ENCODE measurements around the gene TMC4.
A peak's percentile ranks its signal among the peaks of the same experiment; 100 is the strongest.
"Not testable (repeated sequence)": the region's sequence is repeated elsewhere in the genome, so short reads cannot be mapped to it uniquely, and the experiment has no call there.

TMC4 gene

GRCh38 chr19:54201980-54202379 is 29.0 kb upstream of the TMC4 start:
- H3K4me1 ChIP-seq (ENCODE audit: control insufficient read depth, insufficient read depth, low read length) = peaks cover 28% of the 10 kb centered on the region
- peaks cover 66% of the 10 kb centered on the region for H3K36me3 ChIP-seq (ENCODE audit: control insufficient read depth, insufficient read depth, low read length)
- H3K4me3 ChIP-seq (ENCODE audit: low read depth, low read length) = peak overlapping the region; percentile 89
- H3K9ac ChIP-seq (ENCODE audit: low read depth, low read length) = peak overlapping the region; percentile 99
- H3K27me3 ChIP-seq (ENCODE audit: control insufficient read depth, insufficient read depth, low read length) = no peaks in the 10 kb centered on the region
- H3K9me3 ChIP-seq (ENCODE audit: control insufficient read depth, insufficient read depth, low read length) = no peaks in the 10 kb centered on the region
- H3K27ac ChIP-seq (ENCODE audit: low read depth, low read length) = peak overlapping the region; percentile 95

GRCh38 chr19:54201172-54201701 is 28.3 kb upstream of the TMC4 start:
- peaks cover 64% of the 10 kb centered on the region for H3K36me3 ChIP-seq (ENCODE audit: control insufficient read depth, insufficient read depth, low read length)

GRCh38 chr19:54199401-54199800 is 26.4 kb upstream of the TMC4 start:
- Histone ChIP-seq H3K27ac (ENCODE audit: low read depth, low read length) (no peak overlapping the region), H3K9me3 (ENCODE audit: control insufficient read depth, insufficient read depth, low read length) (no peaks in the 10 kb centered on the region), H3K9ac (ENCODE audit: low read depth, low read length) (no peak overlapping the region), H3K4me1 (ENCODE audit: control insufficient read depth, insufficient read depth, low read length) (peaks cover 18% of the 10 kb centered on the region), H3K27me3 (ENCODE audit: control insufficient read depth, insufficient read depth, low read length) (no peaks in the 10 kb centered on the region), H3K4me3 (ENCODE audit: low read depth, low read length) (no peak overlapping the region), H3K36me3 (ENCODE audit: control insufficient read depth, insufficient read depth, low read length) (peaks cover 55% of the 10 kb centered on the region)

More at GRCh38 chr19:54201172-54201701, 28.3 kb upstream of the TMC4 start:
- Histone ChIP-seq H3K9me3 (ENCODE audit: control insufficient read depth, insufficient read depth, low read length) (no peaks in the 10 kb centered on the region), H3K27ac (ENCODE audit: low read depth, low read length) (peak overlapping the region; percentile 95), H3K27me3 (ENCODE audit: control insufficient read depth, insufficient read depth, low read length) (no peaks in the 10 kb centered on the region), H3K9ac (ENCODE audit: low read depth, low read length) (peak overlapping the region; percentile 99), H3K4me3 (ENCODE audit: low read depth, low read length) (peak overlapping the region; percentile 89), H3K4me1 (ENCODE audit: control insufficient read depth, insufficient read depth, low read length) (peaks cover 28% of the 10 kb centered on the region)

- H3K36me3 ChIP-seq (ENCODE audit: control insufficient read depth, insufficient read depth, low read length) = peaks cover 52% of the 10 kb centered on the region
- H3K4me3 ChIP-seq (ENCODE audit: low read depth, low read length) = no peak overlapping the region
- H3K27me3 ChIP-seq (ENCODE audit: control insufficient read depth, insufficient read depth, low read length) = no peaks in the 10 kb centered on the region
- H3K4me1 ChIP-seq (ENCODE audit: control insufficient read depth, insufficient read depth, low read length) = peaks cover 6% of the 10 kb centered on the region
- H3K9ac ChIP-seq (ENCODE audit: low read depth, low read length) = no peak overlapping the region
- no peak overlapping the region for H3K27ac ChIP-seq (ENCODE audit: low read depth, low read length)
- no peaks in the 10 kb centered on the region for H3K9me3 ChIP-seq (ENCODE audit: control insufficient read depth, insufficient read depth, low read length)
Measured at GRCh38 chr19:54197121-54197520, 24.2 kb upstream of the TMC4 start.

- peaks cover 10% of the 10 kb centered on the region for H3K4me1 ChIP-seq (ENCODE audit: control insufficient read depth, insufficient read depth, low read length)
- H3K9ac ChIP-seq (ENCODE audit: low read depth, low read length) = no peak overlapping the region
- H3K27me3 ChIP-seq (ENCODE audit: control insufficient read depth, insufficient read depth, low read length) = no peaks in the 10 kb centered on the region
- no peak overlapping the region for H3K27ac ChIP-seq (ENCODE audit: low read depth, low read length)
- peaks cover 47% of the 10 kb centered on the region for H3K36me3 ChIP-seq (ENCODE audit: control insufficient read depth, insufficient read depth, low read length)
- H3K9me3 ChIP-seq (ENCODE audit: control insufficient read depth, insufficient read depth, low read length) = no peaks in the 10 kb centered on the region
- no peak overlapping the region for H3K4me3 ChIP-seq (ENCODE audit: low read depth, low read length)
Measured at GRCh38 chr19:54196536-54196935, 23.6 kb upstream of the TMC4 start.

GRCh38 chr19:54194463-54194862 is 21.5 kb upstream of the TMC4 start:
- peaks cover 40% of the 10 kb centered on the region for H3K36me3 ChIP-seq (ENCODE audit: control insufficient read depth, insufficient read depth, low read length)
- H3K27me3 ChIP-seq (ENCODE audit: control insufficient read depth, insufficient read depth, low read length); H3K9ac ChIP-seq (ENCODE audit: low read depth, low read length); H3K27ac ChIP-seq (ENCODE audit: low read depth, low read length); H3K9me3 ChIP-seq (ENCODE audit: control insufficient read depth, insufficient read depth, low read length); H3K4me3 ChIP-seq (ENCODE audit: low read depth, low read length); H3K4me1 ChIP-seq (ENCODE audit: control insufficient read depth, insufficient read depth, low read length): not testable (repeated sequence)

GRCh38 chr19:54193011-54193410 is 20.1 kb upstream of the TMC4 start:
- Histone ChIP-seq H3K27me3 (ENCODE audit: control insufficient read depth, insufficient read depth, low read length) (no peaks in the 10 kb centered on the region), H3K4me1 (ENCODE audit: control insufficient read depth, insufficient read depth, low read length) (peaks cover 14% of the 10 kb centered on the region), H3K9ac (ENCODE audit: low read depth, low read length) (no peak overlapping the region), H3K9me3 (ENCODE audit: control insufficient read depth, insufficient read depth, low read length) (no peaks in the 10 kb centered on the region), H3K4me3 (ENCODE audit: low read depth, low read length) (no peak overlapping the region), H3K36me3 (ENCODE audit: control insufficient read depth, insufficient read depth, low read length) (peaks cover 40% of the 10 kb centered on the region), H3K27ac (ENCODE audit: low read depth, low read length) (no peak overlapping the region)

- peak overlapping the region; percentile 99 for H3K27ac ChIP-seq (ENCODE audit: low read depth, low read length)
- H3K4me3 ChIP-seq (ENCODE audit: low read depth, low read length) = peak overlapping the region; percentile 100
- H3K27me3 ChIP-seq (ENCODE audit: control insufficient read depth, insufficient read depth, low read length) = no peaks in the 10 kb centered on the region
- peaks cover 15% of the 10 kb centered on the region for H3K4me1 ChIP-seq (ENCODE audit: control insufficient read depth, insufficient read depth, low read length)
- H3K9me3 ChIP-seq (ENCODE audit: control insufficient read depth, insufficient read depth, low read length) = no peaks in the 10 kb centered on the region
- peak overlapping the region; percentile 65; the same call in 1 of the 2 replicates for H3K9ac ChIP-seq (ENCODE audit: low read depth, low read length)
- H3K36me3 ChIP-seq (ENCODE audit: control insufficient read depth, insufficient read depth, low read length) = peaks cover 41% of the 10 kb centered on the region
Measured at GRCh38 chr19:54191811-54192453, 19.0 kb upstream of the TMC4 start.

GRCh38 chr19:54191011-54191810 is 18.3 kb upstream of the TMC4 start, which contains the start of gene TSEN34:
TSEN34 (plus strand) TSS chr19:54191308; CDS start chr19:54191365, 57 bp downstream.
- Histone ChIP-seq H3K4me3 (ENCODE audit: low read depth, low read length) (peak within 1 kb of the TSS; percentile 100), H3K27ac (ENCODE audit: low read depth, low read length) (peak within 1 kb of the TSS; percentile 99), H3K36me3 (ENCODE audit: control insufficient read depth, insufficient read depth, low read length) (peaks cover 43% of the 10 kb centered on the region), H3K27me3 (ENCODE audit: control insufficient read depth, insufficient read depth, low read length) (no peaks in the 10 kb centered on the region), H3K9ac (ENCODE audit: low read depth, low read length) (peak within 1 kb of the TSS; percentile 98), H3K4me1 (ENCODE audit: control insufficient read depth, insufficient read depth, low read length) (peaks cover 15% of the 10 kb centered on the region), H3K9me3 (ENCODE audit: control insufficient read depth, insufficient read depth, low read length) (no peaks in the 10 kb centered on the region)

GRCh38 chr19:54190503-54191010 is 17.6 kb upstream of the TMC4 start:
- peaks cover 15% of the 10 kb centered on the region for H3K4me1 ChIP-seq (ENCODE audit: control insufficient read depth, insufficient read depth, low read length)
- no peaks in the 10 kb centered on the region for H3K27me3 ChIP-seq (ENCODE audit: control insufficient read depth, insufficient read depth, low read length)
- H3K9ac ChIP-seq (ENCODE audit: low read depth, low read length) = peak overlapping the region; percentile 98
- H3K9me3 ChIP-seq (ENCODE audit: control insufficient read depth, insufficient read depth, low read length) = no peaks in the 10 kb centered on the region
- H3K27ac ChIP-seq (ENCODE audit: low read depth, low read length) = peak overlapping the region; percentile 99
- peak overlapping the region; percentile 100 for H3K4me3 ChIP-seq (ENCODE audit: low read depth, low read length)
- peaks cover 43% of the 10 kb centered on the region for H3K36me3 ChIP-seq (ENCODE audit: control insufficient read depth, insufficient read depth, low read length)
